ENCODE data around the gene UIMC1.

GRCh38 chr5:176935017-176935416 is 71.6 kb downstream of the UIMC1 start:
- TF ChIP-seq CTCF (IDR thresholded peaks at IDR 0.05) (no peak), POLR2A (IDR thresholded peaks at IDR 0.05) (no peak)

Measured in adrenal gland (tissue), 5 donors.